ENCODE data around the gene RAB29. TPM values are rescaled to one million over a fixed set of nuclear protein-coding genes. Genes with fewer than 3 reads are reported as not detected.
"Not testable (repeated sequence)": the region's sequence is repeated elsewhere in the genome, so short reads cannot be mapped to it uniquely, and the experiment has no call there.

RAB29 gene, protein sequence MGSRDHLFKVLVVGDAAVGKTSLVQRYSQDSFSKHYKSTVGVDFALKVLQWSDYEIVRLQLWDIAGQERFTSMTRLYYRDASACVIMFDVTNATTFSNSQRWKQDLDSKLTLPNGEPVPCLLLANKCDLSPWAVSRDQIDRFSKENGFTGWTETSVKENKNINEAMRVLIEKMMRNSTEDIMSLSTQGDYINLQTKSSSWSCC
- total RNA-seq: 10.0 and 12.0 TPM in 2 replicates

GRCh38 chr1:205775015-205775716, at the start of gene RAB29:
Gene RAB29, minus strand, starts transcription at chr1:205775482. Its CDS starts 526 bp downstream, at chr1:205774956.
- no peak for DNase-seq (ENCODE audit: low read depth)
- H3K4me3 ChIP-seq (ENCODE audit: low read depth, low read length): peak within 1 kb of the TSS; percentile 90
- TF ChIP-seq, protein P1, sequence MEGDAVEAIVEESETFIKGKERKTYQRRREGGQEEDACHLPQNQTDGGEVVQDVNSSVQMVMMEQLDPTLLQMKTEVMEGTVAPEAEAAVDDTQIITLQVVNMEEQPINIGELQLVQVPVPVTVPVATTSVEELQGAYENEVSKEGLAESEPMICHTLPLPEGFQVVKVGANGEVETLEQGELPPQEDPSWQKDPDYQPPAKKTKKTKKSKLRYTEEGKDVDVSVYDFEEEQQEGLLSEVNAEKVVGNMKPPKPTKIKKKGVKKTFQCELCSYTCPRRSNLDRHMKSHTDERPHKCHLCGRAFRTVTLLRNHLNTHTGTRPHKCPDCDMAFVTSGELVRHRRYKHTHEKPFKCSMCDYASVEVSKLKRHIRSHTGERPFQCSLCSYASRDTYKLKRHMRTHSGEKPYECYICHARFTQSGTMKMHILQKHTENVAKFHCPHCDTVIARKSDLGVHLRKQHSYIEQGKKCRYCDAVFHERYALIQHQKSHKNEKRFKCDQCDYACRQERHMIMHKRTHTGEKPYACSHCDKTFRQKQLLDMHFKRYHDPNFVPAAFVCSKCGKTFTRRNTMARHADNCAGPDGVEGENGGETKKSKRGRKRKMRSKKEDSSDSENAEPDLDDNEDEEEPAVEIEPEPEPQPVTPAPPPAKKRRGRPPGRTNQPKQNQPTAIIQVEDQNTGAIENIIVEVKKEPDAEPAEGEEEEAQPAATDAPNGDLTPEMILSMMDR (conservative IDR thresholded peaks at IDR 0.05; ENCODE audit: low read depth, low read length): no peak

DNA sequence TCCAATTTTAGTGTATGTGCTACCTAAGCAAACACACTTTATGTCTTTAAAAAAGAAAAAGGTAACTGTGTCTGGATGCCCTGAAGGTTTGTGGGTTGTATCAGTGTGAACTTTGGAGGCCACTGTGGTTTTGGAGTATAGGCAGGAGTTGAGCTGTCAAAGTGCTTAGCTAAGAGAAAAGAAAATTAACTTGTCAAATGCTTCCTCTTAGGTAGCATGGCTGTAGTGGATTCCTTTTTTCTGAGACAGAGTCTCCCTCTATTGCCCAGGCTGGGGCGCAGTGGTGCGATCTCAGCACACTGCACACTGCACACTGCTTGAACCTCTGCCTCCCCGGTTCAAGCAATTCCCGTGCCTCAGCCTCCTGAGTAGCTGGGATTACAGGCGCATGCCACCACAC, 48.9 kb upstream of the RAB29 start:
- no peak for DNase-seq (ENCODE audit: low read depth)
- TF ChIP-seq, protein P1 (conservative IDR thresholded peaks at IDR 0.05; ENCODE audit: low read depth, low read length): no peak
- H3K4me3 ChIP-seq (ENCODE audit: low read depth, low read length): no peak overlapping the region

DNA sequence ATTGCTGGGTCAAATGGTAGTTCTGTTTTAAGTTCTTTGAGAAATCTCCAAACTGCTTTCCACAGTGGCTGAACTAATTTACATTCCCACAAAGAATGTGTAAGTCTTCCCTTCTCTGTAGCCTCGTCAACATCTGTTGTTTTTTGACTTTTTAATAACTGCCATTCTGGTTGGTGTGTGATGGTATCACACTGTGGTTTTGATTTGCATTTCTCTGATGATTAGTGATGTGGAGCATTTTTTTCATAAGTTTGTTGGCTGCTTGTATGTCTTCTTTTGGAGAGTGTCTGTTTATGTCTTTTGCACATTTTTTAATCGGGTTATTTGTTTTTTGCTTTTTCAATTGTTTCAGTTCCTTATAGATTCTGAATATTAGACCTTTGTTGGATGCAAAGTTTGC, 48.0 kb upstream of the RAB29 start:
- H3K4me3 ChIP-seq (ENCODE audit: low read depth, low read length): not testable (repeated sequence)

DNA sequence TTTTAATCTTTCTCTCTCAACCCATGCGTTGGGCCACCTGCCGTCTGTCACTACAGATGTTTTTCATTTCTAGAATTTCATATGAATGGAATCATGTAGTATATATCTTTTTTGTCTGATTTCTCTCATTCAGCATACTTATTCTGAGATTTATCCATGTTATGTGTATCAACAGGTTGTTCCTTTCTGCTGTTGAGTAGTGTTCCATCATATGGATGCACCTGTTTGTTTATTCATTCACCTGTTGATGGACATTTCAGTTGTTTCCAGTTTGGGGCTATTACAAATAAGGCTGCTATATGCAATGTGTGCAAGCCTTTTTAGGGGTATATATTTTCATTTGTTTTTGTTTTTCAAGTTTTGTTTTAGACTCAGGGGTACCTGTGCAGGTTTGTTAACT, 47.1 kb upstream of the RAB29 start:
- TF ChIP-seq, protein P1 (conservative IDR thresholded peaks at IDR 0.05; ENCODE audit: low read depth, low read length): no peak
- DNase-seq (ENCODE audit: low read depth): no peak
- H3K4me3 ChIP-seq (ENCODE audit: low read depth, low read length): no peak overlapping the region

More for the DNA sequence above, 48.0 kb upstream of the RAB29 start:
- DNase-seq (ENCODE audit: low read depth): not testable (repeated sequence)

DNA sequence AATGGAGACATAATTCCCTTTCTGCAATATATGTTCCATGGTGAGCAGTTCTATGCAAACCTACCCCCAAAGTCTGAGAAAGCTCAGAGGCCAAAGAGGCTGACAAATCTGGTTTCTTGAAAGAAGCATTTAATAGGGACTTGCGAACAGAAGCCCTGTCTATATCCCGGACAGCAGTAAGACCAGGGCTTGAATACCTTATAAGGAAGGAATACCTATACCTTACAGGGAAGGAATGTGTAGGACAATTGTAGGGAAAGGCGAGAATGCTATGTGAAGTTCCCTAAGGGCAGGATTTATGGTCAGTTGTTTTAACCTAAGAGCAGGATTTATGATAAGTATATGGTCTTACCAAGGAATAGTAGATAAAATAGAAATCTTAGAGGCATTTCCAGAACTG, 42.7 kb upstream of the RAB29 start:
- DNase-seq (ENCODE audit: low read depth): no peak
- TF ChIP-seq, protein P1 (conservative IDR thresholded peaks at IDR 0.05; ENCODE audit: low read depth, low read length): no peak
- H3K4me3 ChIP-seq (ENCODE audit: low read depth, low read length): no peak overlapping the region

- no peak overlapping the region for H3K4me3 ChIP-seq (ENCODE audit: low read depth, low read length)
- no peak for DNase-seq (ENCODE audit: low read depth)
- TF ChIP-seq, protein P1 (conservative IDR thresholded peaks at IDR 0.05; ENCODE audit: low read depth, low read length): no peak
Measured at GRCh38 chr1:205817364-205817763, 42.1 kb upstream of the RAB29 start.

DNA sequence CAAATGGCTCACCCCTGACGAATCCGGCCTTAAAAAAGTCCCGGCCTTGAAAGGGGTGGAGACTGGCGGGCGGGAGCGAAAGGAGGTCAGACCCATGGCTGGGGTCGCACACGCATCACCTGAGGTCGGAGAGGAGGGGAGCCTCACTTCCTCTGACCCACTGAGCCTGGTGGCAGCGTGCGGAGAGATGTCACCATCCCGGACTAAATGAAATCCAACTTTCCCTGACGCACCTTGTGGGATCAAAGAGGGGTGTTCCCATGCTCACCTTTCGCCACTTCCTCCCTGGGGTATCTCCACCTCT, 38.4 kb upstream of the RAB29 start:
- TF ChIP-seq, protein P1 (conservative IDR thresholded peaks at IDR 0.05; ENCODE audit: low read depth, low read length): no peak
- peak overlapping the region; percentile 90 for H3K4me3 ChIP-seq (ENCODE audit: low read depth, low read length)
- DNase-seq (ENCODE audit: low read depth): no peak

Measured in epithelial cell of proximal tubule (primary cell).